Liver (tissue), 9 donors: ENCODE measurements around the gene P2RX5. TPM values are rescaled to one million over a fixed set of nuclear protein-coding genes. Genes with fewer than 3 reads are reported as not detected.

Experiments
- DNase-seq: peaks from one replicate; pipeline ENCODE4 v3.0.0-alpha.2; 2017; ENCODE audit warnings: low spot score
- H3K27ac ChIP-seq, 2 donors: one replicate each; pipeline ENCODE4 v1.7.0; 2013; ENCODE audit warnings: inconsistent platforms in 2 of 2, low read length in 2 of 2, control low read depth in 1 of 2, low read depth in 1 of 2, mild to moderate bottlenecking in 1 of 2
- H3K27me3 ChIP-seq, 4 donors: one replicate each; pipeline versions ENCODE4 v1.6.1 to v1.7.0; 2013; ENCODE audit warnings: low read length in 3 of 4, inconsistent platforms in 1 of 4, mild to moderate bottlenecking in 1 of 4, moderate library complexity in 1 of 4; ENCODE audit not compliant: control insufficient read depth in 4 of 4, insufficient read depth in 4 of 4
- H3K36me3 ChIP-seq, 4 donors: one replicate each; pipeline versions ENCODE4 v1.6.1 to v1.7.0; 2013; ENCODE audit warnings: low read length in 3 of 4, mild to moderate bottlenecking in 3 of 4, low read depth in 1 of 4, moderate library complexity in 1 of 4; ENCODE audit not compliant: control insufficient read depth in 4 of 4, insufficient read depth in 3 of 4
- H3K4me1 ChIP-seq, 4 donors: one replicate each; pipeline versions ENCODE4 v1.6.1 to v1.7.0; 2013; ENCODE audit warnings: low read length in 3 of 4, mild to moderate bottlenecking in 3 of 4, moderate library complexity in 1 of 4; ENCODE audit not compliant: control insufficient read depth in 4 of 4, insufficient read depth in 4 of 4
- H3K4me3 ChIP-seq, 3 donors: one replicate each; pipeline versions ENCODE4 v1.6.1 to v1.7.0; 2013; ENCODE audit warnings: low read length in 3 of 3, control low read depth in 1 of 3, low read depth in 1 of 3, mild to moderate bottlenecking in 1 of 3
- H3K9ac ChIP-seq, 2 donors: one replicate each; pipeline ENCODE4 v1.7.0; 2013; ENCODE audit warnings: low read length in 2 of 2, mild to moderate bottlenecking in 2 of 2, moderate library complexity in 2 of 2, control low read depth in 1 of 2, low read depth in 1 of 2
- H3K9me3 ChIP-seq, 4 donors: one replicate each; pipeline versions ENCODE4 v1.6.1 to v1.7.0; 2013; ENCODE audit warnings: low read length in 3 of 4; ENCODE audit not compliant: control insufficient read depth in 4 of 4
- EGR1 ChIP-seq, 2 donors: IDR thresholded peaks; 2 replicates each; pipeline ENCODE4 v1.6.1; 2016 to 2018; ENCODE audit warnings: antibody characterized with exemption in 2 of 2, low read depth in 2 of 2
- FOXA2 ChIP-seq: IDR thresholded peaks from 2 replicates; pipeline ENCODE4 v1.6.1; 2016; ENCODE audit warnings: antibody characterized with exemption
- HNF4A ChIP-seq, 2 donors: conservative IDR thresholded peaks; 2 replicates each; pipeline ENCODE4 v1.6.1; 2016; ENCODE audit warnings: antibody characterized with exemption in 2 of 2, mild to moderate bottlenecking in 2 of 2
- JUND ChIP-seq, 2 donors: IDR thresholded peaks; 2 replicates each; pipeline ENCODE4 v1.6.1; 2016; ENCODE audit warnings: antibody characterized with exemption in 2 of 2
- RAD21 ChIP-seq, 2 donors: IDR thresholded peaks; 2 replicates each; pipeline ENCODE4 v1.6.1; 2016; ENCODE audit warnings: antibody characterized with exemption in 2 of 2, mild to moderate bottlenecking in 2 of 2
- REST ChIP-seq: IDR thresholded peaks from 2 replicates; pipeline ENCODE4 v1.6.1; 2016; ENCODE audit warnings: antibody characterized with exemption, mild to moderate bottlenecking
- YY1 ChIP-seq: IDR thresholded peaks from 2 replicates; pipeline ENCODE4 v1.6.1; 2016; ENCODE audit warnings: antibody characterized with exemption, mild to moderate bottlenecking
- WGBS: extraction: QIAGEN DNeasy Blood & Tissue Kit; methylation state at CpG from one replicate; pipeline ENCODE4 v1.1.7; 2013; 5-methylcytosine and 5-hydroxymethylcytosine counted together
- polyA plus RNA-seq, 2 donors: library from polyadenylated mRNA; stranded (reverse) in 1 of 2; unstranded in 1 of 2; fragments of 200-250 nt in 1 of 2; fragments of >200 nt in 1 of 2; fragmentation: Nextera tagmentation in 1 of 2; extraction: Ambion mirVana in 1 of 2; gene quantifications; one replicate each; pipeline versions ENCODE4 v1.2.1 to v1.2.3, GENCODE V29; 2013 to 2015
- total RNA-seq, 2 donors: library from RNA; depleted of rRNA; stranded (reverse); fragments of >200 nt; gene quantifications; one replicate each; pipeline ENCODE4 v1.2.3, GENCODE V29; 2014
- TF ChIP-seq, protein P1 (sequence below): fragments of 150-350 bp; IDR thresholded peaks from 2 replicates; pipeline ENCODE4 v1.5.1; 2017; ENCODE audit warnings: improper control_type of control experiment, low read depth, low read length; ENCODE audit not compliant: missing input control
- TF ChIP-seq, protein P2 (sequence below): IDR thresholded peaks from 2 replicates; pipeline ENCODE4 v1.6.1; 2016; ENCODE audit warnings: antibody characterized with exemption
- donor health status: healthy.
- donor health status: healthy.
- donor health status: healthy.
- donor health status: healthy.
- donor health status: healthy.

Gene P2RX5
- total and polyA plus RNA-seq, 4 donors, result 0.31 to 1.8 (median 1.1) TPM

DNA sequence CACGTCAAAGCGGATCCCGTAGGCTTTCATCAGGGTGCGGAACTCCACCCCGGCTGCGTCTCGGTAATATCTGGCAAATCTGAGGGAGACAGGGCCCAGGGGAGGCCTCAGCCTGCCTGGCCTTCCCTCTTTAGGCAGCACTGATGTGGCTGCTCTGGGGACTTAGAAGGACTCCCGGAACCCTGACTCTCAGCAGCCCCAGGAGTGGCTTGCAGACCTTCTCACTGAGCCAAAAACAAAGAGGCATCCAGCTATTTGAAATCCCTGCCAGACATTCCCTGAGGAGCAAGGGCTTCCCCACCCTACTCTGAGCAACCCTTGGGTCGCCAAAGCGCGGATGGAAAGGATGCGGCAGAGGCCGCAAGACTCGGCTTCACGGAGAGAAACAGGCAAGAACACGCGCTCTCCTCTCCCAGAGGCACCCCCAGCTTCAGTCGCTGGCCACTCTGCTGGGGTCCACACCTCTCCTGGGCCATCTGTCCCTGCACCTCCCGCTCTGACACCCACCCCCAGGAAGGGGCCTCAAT, 7.9 kb downstream of the P2RX5 start (continued):
- TF ChIP-seq, protein P1, sequence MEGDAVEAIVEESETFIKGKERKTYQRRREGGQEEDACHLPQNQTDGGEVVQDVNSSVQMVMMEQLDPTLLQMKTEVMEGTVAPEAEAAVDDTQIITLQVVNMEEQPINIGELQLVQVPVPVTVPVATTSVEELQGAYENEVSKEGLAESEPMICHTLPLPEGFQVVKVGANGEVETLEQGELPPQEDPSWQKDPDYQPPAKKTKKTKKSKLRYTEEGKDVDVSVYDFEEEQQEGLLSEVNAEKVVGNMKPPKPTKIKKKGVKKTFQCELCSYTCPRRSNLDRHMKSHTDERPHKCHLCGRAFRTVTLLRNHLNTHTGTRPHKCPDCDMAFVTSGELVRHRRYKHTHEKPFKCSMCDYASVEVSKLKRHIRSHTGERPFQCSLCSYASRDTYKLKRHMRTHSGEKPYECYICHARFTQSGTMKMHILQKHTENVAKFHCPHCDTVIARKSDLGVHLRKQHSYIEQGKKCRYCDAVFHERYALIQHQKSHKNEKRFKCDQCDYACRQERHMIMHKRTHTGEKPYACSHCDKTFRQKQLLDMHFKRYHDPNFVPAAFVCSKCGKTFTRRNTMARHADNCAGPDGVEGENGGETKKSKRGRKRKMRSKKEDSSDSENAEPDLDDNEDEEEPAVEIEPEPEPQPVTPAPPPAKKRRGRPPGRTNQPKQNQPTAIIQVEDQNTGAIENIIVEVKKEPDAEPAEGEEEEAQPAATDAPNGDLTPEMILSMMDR, result no peak
- TF ChIP-seq HNF4A (conservative IDR thresholded peaks at IDR 0.05), result no peak

- DNase-seq, result no peak
- WGBS, result 43% methylated on average over 13 of the region's 13 CpGs
- Histone ChIP-seq H3K4me1 (no peaks in the 10 kb centered on the region), H3K4me3 (no peak overlapping the region), H3K36me3 (no peaks in the 10 kb centered on the region), H3K9ac (no peak overlapping the region), H3K9me3 (no peaks in the 10 kb centered on the region), H3K27me3 (no peaks in the 10 kb centered on the region), H3K27ac (no peak overlapping the region)
- TF ChIP-seq JUND (IDR thresholded peaks at IDR 0.05), result no peak
- TF ChIP-seq, protein P2, sequence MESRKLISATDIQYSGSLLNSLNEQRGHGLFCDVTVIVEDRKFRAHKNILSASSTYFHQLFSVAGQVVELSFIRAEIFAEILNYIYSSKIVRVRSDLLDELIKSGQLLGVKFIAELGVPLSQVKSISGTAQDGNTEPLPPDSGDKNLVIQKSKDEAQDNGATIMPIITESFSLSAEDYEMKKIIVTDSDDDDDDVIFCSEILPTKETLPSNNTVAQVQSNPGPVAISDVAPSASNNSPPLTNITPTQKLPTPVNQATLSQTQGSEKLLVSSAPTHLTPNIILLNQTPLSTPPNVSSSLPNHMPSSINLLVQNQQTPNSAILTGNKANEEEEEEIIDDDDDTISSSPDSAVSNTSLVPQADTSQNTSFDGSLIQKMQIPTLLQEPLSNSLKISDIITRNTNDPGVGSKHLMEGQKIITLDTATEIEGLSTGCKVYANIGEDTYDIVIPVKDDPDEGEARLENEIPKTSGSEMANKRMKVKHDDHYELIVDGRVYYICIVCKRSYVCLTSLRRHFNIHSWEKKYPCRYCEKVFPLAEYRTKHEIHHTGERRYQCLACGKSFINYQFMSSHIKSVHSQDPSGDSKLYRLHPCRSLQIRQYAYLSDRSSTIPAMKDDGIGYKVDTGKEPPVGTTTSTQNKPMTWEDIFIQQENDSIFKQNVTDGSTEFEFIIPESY, result no peak
- TF ChIP-seq FOXA2, result no peak
- no peak for TF ChIP-seq YY1
- TF ChIP-seq EGR1 (IDR thresholded peaks at IDR 0.05; ENCODE audit: low read depth in 2 of 2), result no peak
- TF ChIP-seq REST, result no peak
Observed at GRCh38 chr17:3685174-3685573, 10.8 kb downstream of the P2RX5 start.

- DNase-seq, result no peak
- no peak overlapping the region for H3K4me3 ChIP-seq
- H3K4me1 ChIP-seq, result no peaks in the 10 kb centered on the region
- TF ChIP-seq RAD21 (IDR thresholded peaks at IDR 0.05) (peak; percentile 71 to 84), YY1 (no peak)
- TF ChIP-seq, protein P1, result peak; percentile 84
- no peak overlapping the region for H3K27ac ChIP-seq
- no peaks in the 10 kb centered on the region for H3K27me3 ChIP-seq
- WGBS, result 37% methylated on average over 10 of the region's 10 CpGs
- H3K9me3 ChIP-seq, result no peaks in the 10 kb centered on the region
- no peaks in the 10 kb centered on the region for H3K36me3 ChIP-seq
- no peak overlapping the region for H3K9ac ChIP-seq
Observed at GRCh38 chr17:3683054-3683511, 12.9 kb downstream of the P2RX5 start.
